Mucosa of gallbladder (tissue), 1 donor: ENCODE data around the gene SPAG8. TPM values are rescaled to one million over a fixed set of nuclear protein-coding genes. Genes with fewer than 3 reads are reported as not detected.
A peak's percentile ranks its signal among the peaks of the same experiment; 100 is the strongest.

Experiments used
- DNase-seq: peaks from one replicate; pipeline ENCODE4 v3.0.0-alpha.2; 2020; ENCODE audit warnings: low spot score
- total RNA-seq: library from RNA; stranded (reverse); gene quantifications from one replicate; pipeline ENCODE4 v1.2.1, GENCODE V29; 2021
- donor health status: DM: no; HTN: no; CAD: no.

Gene SPAG8, protein sequence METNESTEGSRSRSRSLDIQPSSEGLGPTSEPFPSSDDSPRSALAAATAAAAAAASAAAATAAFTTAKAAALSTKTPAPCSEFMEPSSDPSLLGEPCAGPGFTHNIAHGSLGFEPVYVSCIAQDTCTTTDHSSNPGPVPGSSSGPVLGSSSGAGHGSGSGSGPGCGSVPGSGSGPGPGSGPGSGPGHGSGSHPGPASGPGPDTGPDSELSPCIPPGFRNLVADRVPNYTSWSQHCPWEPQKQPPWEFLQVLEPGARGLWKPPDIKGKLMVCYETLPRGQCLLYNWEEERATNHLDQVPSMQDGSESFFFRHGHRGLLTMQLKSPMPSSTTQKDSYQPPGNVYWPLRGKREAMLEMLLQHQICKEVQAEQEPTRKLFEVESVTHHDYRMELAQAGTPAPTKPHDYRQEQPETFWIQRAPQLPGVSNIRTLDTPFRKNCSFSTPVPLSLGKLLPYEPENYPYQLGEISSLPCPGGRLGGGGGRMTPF
- 4.6 TPM for total RNA-seq

DNA sequence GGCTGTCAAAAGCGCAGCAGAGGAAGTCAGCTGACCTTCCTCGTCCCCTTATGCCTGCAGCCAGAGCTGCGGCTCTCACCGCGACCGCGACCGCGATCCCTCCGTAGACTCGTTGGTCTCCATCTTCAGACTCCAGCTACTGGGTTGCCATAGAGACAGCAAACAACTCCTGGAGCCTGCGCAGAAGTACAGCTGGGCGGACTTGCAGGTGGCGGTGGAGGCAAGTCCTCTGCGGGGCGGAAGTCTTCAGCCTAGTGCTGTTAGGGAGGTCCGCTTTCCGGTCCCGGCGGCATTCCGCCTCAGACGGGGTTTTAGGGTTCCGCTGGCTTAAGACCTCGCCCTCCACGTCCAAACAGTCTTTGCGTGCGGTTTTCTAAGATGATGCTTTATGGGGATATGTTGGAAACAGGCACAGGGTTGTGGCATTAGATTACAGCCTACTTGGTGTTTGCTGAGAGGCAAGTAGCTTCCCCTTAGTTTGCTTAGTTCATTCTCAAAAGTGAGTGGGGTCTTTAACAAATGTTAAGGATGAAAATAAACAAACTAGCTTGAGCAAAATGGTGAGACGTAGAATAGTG is at the start of gene SPAG8:
SPAG8 (minus strand) TSS at position 238 of the 578 bp plus-strand sequence; CDS start at position 123, 115 bp downstream.
- DNase-seq, result peak; percentile 95

DNA sequence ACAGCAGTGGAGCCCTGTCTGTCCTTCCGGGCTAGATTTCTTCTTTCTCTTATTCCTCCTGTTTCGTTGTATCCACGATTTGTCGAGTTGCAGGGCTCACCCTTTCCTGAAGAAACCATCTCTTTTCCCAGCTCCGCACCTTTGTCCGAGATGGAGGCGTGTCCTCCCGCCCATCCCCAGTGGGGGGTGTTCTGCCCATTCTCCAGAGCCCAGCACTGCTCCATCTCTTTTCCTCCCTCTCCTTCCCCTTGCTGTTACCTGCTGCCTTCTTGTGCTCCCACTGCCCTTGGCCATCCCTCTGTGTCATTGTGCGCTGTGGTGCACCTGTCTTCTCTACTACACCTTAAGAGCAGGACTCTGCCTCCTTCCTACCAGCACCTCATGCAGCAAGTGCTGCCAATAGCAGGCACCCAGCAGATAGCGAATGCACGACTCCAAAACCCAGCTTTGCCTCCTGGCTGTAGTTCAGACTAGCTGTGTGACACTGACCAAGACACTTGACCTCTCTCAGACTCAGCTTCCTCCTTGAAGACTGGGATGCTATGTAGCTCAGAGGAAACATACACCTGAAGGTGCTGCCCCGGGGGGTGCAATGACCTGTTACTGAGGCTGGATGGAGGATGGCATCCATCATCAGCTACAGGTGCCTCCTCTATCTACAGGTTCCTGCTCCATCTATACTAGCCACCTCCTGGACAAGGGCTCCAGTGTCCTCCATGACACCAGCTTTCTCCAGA is 49.3 kb upstream of the SPAG8 start:
- DNase-seq, result no peak

DNA sequence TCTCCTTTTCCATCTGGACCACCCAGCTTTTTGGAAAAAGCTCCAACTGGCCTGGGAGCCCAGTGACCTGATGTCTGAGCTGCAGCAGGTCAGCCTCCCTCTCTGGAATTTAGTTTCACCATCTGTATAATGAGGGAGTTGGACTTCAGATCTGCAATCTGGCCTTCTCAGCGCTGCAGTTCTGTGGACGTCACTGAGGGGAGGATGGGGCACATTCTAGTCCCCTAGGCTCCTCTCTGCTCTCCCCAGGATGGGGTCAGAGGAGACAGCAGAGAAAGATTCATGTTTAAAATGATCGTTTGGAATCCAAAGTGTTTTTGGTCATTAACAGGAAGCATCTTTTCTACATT is 47.9 kb upstream of the SPAG8 start:
- DNase-seq, result peak; percentile 7

GRCh38 chr9:35859310-35859989 is 47.4 kb upstream of the SPAG8 start:
- DNase-seq, result peak; percentile 10

GRCh38 chr9:35858458-35858857 is 46.4 kb upstream of the SPAG8 start:
- no peak for DNase-seq

DNA sequence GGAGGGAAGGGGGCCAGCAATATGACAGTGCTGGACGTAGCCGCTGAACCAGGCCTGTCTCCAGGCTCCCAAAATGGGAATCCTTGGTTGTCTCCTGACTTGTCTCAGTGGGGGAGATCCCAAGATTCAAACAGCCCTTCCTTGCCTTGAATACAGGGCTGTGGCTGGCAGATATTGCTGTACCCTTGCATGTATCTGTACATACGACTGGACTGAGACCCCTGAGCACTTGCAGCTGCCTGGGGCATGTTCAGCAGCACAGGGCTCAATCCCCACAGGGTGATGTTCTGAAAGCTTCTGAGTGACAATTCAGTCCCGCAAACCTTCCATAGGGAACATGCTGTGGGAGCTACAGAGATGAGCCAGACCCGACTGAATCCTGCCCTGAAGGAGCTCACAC is 44.8 kb upstream of the SPAG8 start:
- DNase-seq, result peak; percentile 8

GRCh38 chr9:35856206-35856605 is 44.1 kb upstream of the SPAG8 start:
- no peak for DNase-seq

- no peak for DNase-seq
Observed at GRCh38 chr9:35854091-35854762, 42.2 kb upstream of the SPAG8 start.

DNA sequence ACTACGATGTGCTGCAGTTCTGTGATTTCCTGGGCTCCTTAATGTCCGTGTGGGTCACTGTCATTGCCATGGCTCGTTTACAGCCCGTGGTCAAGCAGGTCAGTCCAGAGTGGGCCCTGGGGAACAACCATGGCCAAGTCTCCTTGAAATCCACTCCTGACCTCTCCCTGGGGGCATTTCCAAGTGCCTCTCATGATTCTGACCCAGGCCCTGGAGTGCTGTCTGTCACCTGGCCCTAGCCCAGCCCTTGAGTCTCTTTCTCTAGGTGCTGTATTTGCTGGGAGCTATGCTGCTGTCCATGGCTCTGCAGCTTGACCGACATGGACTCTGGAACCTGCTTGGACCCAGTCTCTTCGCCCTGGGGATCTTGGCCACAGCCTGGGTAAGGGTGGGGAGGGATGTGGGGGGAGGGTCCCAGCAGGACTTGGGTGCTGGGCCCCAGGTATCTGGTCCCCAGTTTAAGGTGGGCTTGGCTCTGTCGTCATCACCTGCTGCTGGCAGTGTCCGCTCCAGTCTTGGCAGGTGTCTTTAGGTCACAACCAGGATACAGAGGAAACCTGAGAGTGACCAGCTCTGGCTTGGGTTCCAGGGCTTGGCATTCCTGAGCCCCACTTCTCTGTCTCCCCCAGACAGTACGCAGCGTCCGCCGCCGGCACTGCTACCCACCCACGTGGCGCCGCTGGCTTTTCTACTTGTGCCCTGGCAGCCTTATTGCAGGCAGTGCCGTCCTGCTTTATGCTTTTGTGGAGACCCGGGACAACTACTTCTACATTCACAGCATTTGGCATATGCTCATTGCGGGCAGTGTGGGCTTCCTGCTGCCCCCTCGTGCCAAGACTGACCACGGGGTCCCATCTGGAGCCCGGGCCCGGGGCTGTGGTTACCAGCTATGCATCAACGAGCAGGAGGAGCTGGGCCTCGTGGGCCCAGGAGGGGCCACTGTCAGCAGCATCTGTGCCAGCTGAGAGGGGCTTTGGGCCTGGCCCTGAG is 41.1 kb upstream of the SPAG8 start:
- DNase-seq, result no peak

DNA sequence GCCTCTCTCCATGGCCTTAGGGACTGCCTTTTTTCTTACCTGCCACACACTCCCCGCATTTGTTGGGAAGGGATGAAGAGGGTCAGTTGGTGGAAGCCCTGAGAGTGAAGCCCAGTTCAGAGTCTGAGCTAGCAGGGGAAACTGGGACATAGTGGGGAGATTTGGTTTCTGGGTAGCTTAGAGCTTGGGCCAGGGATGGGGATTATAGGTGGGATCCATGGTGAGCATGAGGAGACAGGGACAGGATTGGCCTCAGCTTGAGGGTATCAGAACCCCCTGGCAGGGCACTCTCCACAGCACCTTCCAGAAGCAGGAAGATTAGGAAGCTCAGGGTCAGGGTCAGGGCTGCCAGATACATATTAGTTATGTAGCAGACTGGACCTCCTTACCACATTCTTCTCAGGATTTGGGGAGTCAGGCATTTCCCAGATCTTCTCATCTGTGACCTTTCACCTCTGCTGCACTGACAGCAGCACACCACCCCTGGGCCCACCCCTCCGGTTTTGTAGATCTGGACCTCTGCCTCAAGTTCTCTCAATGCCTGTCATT is 40.3 kb upstream of the SPAG8 start:
- DNase-seq, result no peak

DNA sequence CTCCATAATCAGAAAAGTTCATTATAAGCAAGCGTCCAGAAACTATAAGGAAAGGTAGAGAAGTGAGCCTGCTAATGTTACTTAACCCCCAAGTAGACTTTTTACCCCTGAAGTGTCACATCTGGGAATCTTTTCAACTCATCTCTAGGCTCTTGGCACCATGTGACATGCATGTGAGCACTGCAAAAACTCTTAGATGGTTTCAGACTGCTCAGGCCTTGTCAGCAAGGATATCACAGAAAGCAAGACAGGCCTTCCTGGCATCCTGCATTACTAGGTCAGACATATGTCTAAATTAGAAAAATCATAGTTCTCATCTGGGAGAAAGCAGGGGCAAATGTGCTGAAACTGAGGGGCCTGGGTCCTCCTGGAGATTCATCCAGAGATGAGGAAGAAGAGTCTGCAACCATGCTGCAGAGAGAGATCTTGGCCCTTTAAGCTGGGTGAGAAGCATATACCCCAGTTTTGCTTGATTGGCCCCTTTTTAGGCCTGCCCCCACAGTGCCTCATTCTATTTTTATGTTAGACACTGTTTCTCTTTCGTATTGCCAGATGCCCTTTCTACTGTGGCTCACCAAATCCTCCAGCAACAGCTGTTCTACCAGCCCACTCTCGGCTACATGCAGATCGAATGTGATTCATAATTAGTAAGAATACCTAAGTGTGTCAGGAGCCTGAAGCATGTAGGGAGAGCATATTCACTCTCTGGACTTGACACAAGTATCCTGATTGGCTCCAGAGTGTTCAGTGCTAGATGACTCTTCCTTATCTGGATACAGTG is 35.9 kb upstream of the SPAG8 start:
- DNase-seq, result no peak

GRCh38 chr9:35845824-35846771 is 34.0 kb upstream of the SPAG8 start:
- no peak for DNase-seq

DNA sequence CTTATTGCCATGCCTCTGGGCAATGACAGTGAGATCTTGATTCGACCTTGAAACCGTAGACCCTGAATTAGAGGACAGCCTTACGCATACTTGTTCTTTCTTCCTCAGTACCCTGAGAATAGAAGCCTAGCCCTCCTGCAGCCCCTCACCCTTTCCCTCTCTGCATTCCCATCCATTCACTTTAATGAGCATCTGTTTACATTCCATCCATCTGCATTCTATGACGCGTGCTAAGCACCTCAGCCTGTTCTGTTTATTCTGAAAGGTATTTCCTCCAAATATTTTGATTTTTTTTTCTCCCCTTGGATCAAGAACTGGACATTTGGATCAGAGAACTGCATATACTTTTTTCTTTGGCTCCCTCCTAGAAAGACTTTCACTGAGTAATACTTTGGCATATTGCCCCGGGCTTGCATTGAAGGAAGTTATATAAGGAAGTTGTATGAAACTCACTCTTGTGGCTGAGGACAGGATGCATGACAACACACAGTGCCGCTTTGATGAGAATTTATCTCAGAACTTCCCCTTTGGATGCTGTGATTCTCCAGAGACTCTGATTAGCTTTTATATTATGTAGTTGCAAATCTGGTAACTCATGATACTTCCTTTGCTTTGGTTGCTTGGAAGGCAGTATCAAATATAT is 32.7 kb upstream of the SPAG8 start:
- peak; percentile 79 for DNase-seq

- no peak for DNase-seq
Observed at GRCh38 chr9:35842795-35843194, 30.7 kb upstream of the SPAG8 start.

GRCh38 chr9:35842020-35842745 is 30.1 kb upstream of the SPAG8 start:
- DNase-seq, result no peak

DNA sequence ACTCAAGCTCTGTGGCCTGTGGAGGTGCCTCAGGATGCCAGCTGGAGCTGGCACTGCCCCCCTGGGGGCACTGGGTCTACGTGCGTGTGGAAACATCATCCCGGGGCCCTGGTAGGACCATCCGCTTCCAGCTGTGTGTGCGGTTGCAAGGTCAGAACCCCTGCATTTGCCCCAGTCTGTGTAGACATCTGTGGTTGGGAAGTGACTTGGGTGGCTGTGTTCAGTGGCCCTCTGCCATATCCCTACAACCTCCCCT is 29.5 kb upstream of the SPAG8 start:
- no peak for DNase-seq
